ENCODE results near the gene CNBD2.

DNA sequence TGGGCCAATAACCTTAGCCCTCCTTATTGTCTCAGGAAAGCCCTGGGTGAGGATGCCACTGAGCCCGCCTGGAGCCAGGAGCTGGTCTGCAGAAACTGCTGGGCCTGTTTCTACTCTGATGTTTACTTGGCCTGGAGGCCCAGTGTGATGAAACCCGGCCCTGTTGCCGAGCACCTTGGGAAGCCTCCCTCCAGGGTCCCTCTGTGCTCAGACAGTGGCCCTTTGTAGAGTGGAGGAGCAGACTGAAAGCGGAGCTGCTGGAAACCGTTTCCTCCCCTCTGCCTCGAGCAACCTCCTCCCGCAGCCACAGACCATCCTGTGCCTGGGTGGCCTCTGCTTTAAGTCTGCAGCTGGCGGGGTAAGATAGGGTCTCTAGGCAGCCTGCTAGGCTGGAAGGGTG lies 102.1 kb downstream of the CNBD2 start:
- TF ChIP-seq CTCF (IDR thresholded peaks at IDR 0.05) (no peak), EZH2 (IDR thresholded peaks at IDR 0.05; ENCODE audit: borderline replicate concordance, insufficient read depth, low read depth, low read length, poor library complexity, severe bottlenecking) (no peak)

All from B cell (primary cell).